OCI-M2 (cell line): ENCODE data around the gene ATP6V0D1.

Experiments
- DNase-seq: peaks from one replicate; lab custom pipeline; 2025; ENCODE audit not compliant: unreplicated experiment; lab: John Stamatoyannopoulos, UW

The ATP6V0D1 gene

GRCh38 chr16:67445913-67446907 lies 34.7 kb downstream of the ATP6V0D1 start:
- DNase-seq: no peak

- DNase-seq: no peak
Observed at GRCh38 chr16:67445441-67445912, 35.5 kb downstream of the ATP6V0D1 start.

- DNase-seq: no peak
Observed at GRCh38 chr16:67445126-67445426, 35.9 kb downstream of the ATP6V0D1 start.

- DNase-seq: no peak
Observed at GRCh38 chr16:67444259-67445125, 36.5 kb downstream of the ATP6V0D1 start.

GRCh38 chr16:67443265-67443664 lies 37.7 kb downstream of the ATP6V0D1 start:
- DNase-seq: no peak

- no peak for DNase-seq
Observed at GRCh38 chr16:67442581-67443255, 38.2 kb downstream of the ATP6V0D1 start.

GRCh38 chr16:67441907-67442306 lies 39.0 kb downstream of the ATP6V0D1 start:
- no peak for DNase-seq

GRCh38 chr16:67441271-67441753 lies 39.6 kb downstream of the ATP6V0D1 start:
- no peak for DNase-seq

GRCh38 chr16:67438824-67439393 lies 42.0 kb downstream of the ATP6V0D1 start:
- no peak for DNase-seq

GRCh38 chr16:67438098-67438791 lies 42.7 kb downstream of the ATP6V0D1 start:
- no peak for DNase-seq

GRCh38 chr16:67437513-67437912 lies 43.4 kb downstream of the ATP6V0D1 start:
- no peak for DNase-seq

GRCh38 chr16:67436640-67437193 lies 44.2 kb downstream of the ATP6V0D1 start:
- DNase-seq: no peak

- DNase-seq: no peak
Observed at GRCh38 chr16:67435758-67436164, 45.2 kb downstream of the ATP6V0D1 start.

GRCh38 chr16:67433131-67433719 lies 47.7 kb downstream of the ATP6V0D1 start:
- DNase-seq: no peak

GRCh38 chr16:67432506-67432890 lies 48.5 kb downstream of the ATP6V0D1 start:
- no peak for DNase-seq

- no peak for DNase-seq
Observed at GRCh38 chr16:67431775-67432505, 49.0 kb downstream of the ATP6V0D1 start.

GRCh38 chr16:67430977-67431774 lies 49.8 kb downstream of the ATP6V0D1 start, which contains the start of gene HSD11B2:
TSS of gene HSD11B2 (plus strand) at chr16:67431121. CDS start at chr16:67431249, 128 bp downstream.
- DNase-seq: no peak

- DNase-seq: no peak
Observed at GRCh38 chr16:67430504-67430976, 50.4 kb downstream of the ATP6V0D1 start.
